Effector memory CD4-positive, alpha-beta T cell (primary cell): Measurements from ENCODE around the gene HLA-DOB.

Experiments
- DNase-seq, 3 donors: peaks; one replicate each; pipeline ENCODE4 v3.0.0-alpha.2; 2020
- H3K27ac ChIP-seq: 2 replicates; pipeline ENCODE4 v1.7.0; 2013; ENCODE audit warnings: mild to moderate bottlenecking, low read length, moderate library complexity; ENCODE audit not compliant: insufficient read depth, poor library complexity, severe bottlenecking
- H3K27me3 ChIP-seq: replicated peaks from 2 replicates; pipeline ENCODE4 v1.7.0; 2013; ENCODE audit warnings: mild to moderate bottlenecking, low read length; ENCODE audit not compliant: insufficient read depth, control insufficient read depth, poor library complexity, severe bottlenecking
- H3K36me3 ChIP-seq: 2 replicates; pipeline ENCODE4 v1.7.0; 2013; ENCODE audit warnings: mild to moderate bottlenecking, low read length, moderate library complexity; ENCODE audit not compliant: control insufficient read depth, insufficient read depth
- H3K4me1 ChIP-seq: 2 replicates; pipeline ENCODE4 v1.7.0; 2013; ENCODE audit warnings: low read length, mild to moderate bottlenecking; ENCODE audit not compliant: control insufficient read depth, insufficient read depth, poor library complexity, severe bottlenecking
- H3K4me3 ChIP-seq: 2 replicates; pipeline ENCODE4 v1.7.0; 2013; ENCODE audit warnings: low read length, low read depth, mild to moderate bottlenecking; ENCODE audit not compliant: insufficient read depth, poor library complexity, severe bottlenecking
- H3K9me3 ChIP-seq: 2 replicates; pipeline ENCODE4 v1.7.0; 2013; ENCODE audit warnings: mild to moderate bottlenecking, low read length, moderate library complexity; ENCODE audit not compliant: control insufficient read depth

The HLA-DOB gene

GRCh38 chr6:32853541-32854375 is 37.0 kb upstream of the HLA-DOB start, which contains the start of the genes PSMB9 and TAP1:
Gene PSMB9 (plus strand): TSS chr6:32854192. CDS start chr6:32854230, 38 bp downstream.
Gene TAP1 (minus strand): TSS chr6:32853704. CDS start chr6:32853636, 68 bp downstream.
- H3K36me3 ChIP-seq = peaks cover 38% of the 10 kb centered on the region
- H3K9me3 ChIP-seq = no peaks in the 10 kb centered on the region
- DNase-seq = peak; percentile 90 to 93 (median 92)
- peaks cover 46% of the 10 kb centered on the region for H3K4me1 ChIP-seq
- peak within 1 kb of the TSS; percentile 95 for H3K4me3 ChIP-seq
- no peaks in the 10 kb centered on the region for H3K27me3 ChIP-seq
- H3K27ac ChIP-seq = peak within 1 kb of the TSS; percentile 100

- peaks cover 38% of the 10 kb centered on the region for H3K36me3 ChIP-seq
- DNase-seq = peak; percentile 43 to 54 (median 49)
- H3K27me3 ChIP-seq = no peaks in the 10 kb centered on the region
- H3K9me3 ChIP-seq = no peaks in the 10 kb centered on the region
- H3K4me3 ChIP-seq = peak overlapping the region; percentile 95
- H3K27ac ChIP-seq = peak overlapping the region; percentile 100
- H3K4me1 ChIP-seq = peaks cover 53% of the 10 kb centered on the region
Measured at GRCh38 chr6:32852844-32853540, 36.2 kb upstream of the HLA-DOB start.

DNA sequence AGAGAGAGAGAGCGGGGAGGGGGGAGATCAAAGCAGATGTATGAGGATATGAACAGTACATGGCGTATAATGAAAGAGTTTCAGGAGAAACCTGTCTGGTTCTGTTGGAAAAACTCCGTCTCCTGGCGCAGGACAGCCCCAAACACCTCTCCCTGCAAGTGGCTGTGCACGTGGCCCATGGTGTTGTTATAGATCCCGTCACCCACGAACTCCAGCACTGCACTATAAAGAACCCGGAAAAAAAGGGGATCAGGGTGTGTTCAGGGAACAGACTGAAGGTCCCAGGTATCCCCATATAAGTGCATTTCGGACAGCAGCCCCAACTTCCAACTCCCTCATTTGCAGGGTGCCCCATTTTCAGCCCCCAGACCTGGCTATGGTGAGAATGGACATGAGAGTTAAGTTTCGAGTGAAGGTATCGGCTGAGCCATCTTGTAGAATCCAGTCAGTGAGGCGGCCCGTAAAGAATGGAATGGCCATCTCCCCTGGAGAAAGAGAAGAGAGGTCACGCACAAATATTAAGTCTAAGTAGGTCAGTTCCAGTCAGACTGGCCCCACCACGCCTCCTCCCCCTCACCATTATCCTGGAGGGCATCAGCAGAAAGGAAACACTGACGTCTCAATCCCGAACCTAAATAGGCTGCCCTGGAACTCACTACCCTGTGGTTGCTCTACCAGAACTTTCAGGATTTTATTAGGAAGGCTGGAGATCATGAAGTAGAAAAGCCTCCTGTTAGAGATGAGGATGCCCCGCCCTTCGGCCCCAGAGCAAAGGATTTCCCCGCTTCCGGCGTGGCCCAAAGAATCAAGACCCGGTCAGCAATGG is 35.4 kb upstream of the HLA-DOB start:
- DNase-seq = peak in 1 of 3 donors; percentile 24
- Histone ChIP-seq H3K27me3 (no peaks in the 10 kb centered on the region), H3K9me3 (no peaks in the 10 kb centered on the region), H3K27ac (peak overlapping the region; percentile 100), H3K4me3 (peak overlapping the region; percentile 95), H3K36me3 (peaks cover 38% of the 10 kb centered on the region), H3K4me1 (peaks cover 61% of the 10 kb centered on the region)

- peaks cover 69% of the 10 kb centered on the region for H3K4me1 ChIP-seq
- no peaks in the 10 kb centered on the region for H3K27me3 ChIP-seq
- no peaks in the 10 kb centered on the region for H3K9me3 ChIP-seq
- H3K4me3 ChIP-seq = peak overlapping the region; percentile 95
- peak overlapping the region; percentile 100 for H3K27ac ChIP-seq
- H3K36me3 ChIP-seq = peaks cover 47% of the 10 kb centered on the region
- DNase-seq = no peak
Measured at GRCh38 chr6:32851025-32851424, 34.2 kb upstream of the HLA-DOB start.

DNA sequence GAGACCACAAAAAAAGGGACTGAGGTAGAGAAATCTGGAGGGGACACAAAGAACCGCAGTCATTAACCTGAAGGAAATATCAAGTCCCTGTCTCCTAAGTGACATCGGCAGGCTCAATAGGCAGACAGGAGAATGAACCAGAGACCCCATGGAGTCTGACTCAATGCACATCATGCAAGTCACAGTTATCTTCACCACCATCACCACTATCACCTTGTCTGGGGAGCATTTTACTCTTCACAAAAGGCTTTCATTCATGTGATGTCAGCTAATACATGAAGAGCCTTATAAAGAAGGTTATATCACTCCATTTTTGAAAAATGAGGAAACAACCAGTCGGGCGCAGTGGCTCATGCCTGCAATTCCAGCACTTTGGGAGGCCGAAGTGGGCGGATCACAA is 32.3 kb upstream of the HLA-DOB start:
- H3K27ac ChIP-seq = peak overlapping the region; percentile 3
- H3K9me3 ChIP-seq = no peaks in the 10 kb centered on the region
- no peak for DNase-seq
- H3K4me3 ChIP-seq = no peak overlapping the region
- no peaks in the 10 kb centered on the region for H3K27me3 ChIP-seq
- peaks cover 71% of the 10 kb centered on the region for H3K4me1 ChIP-seq
- H3K36me3 ChIP-seq = peaks cover 48% of the 10 kb centered on the region

- H3K9me3 ChIP-seq = no peaks in the 10 kb centered on the region
- H3K4me3 ChIP-seq = no peak overlapping the region
- no peaks in the 10 kb centered on the region for H3K27me3 ChIP-seq
- DNase-seq = no peak
- H3K27ac ChIP-seq = peak overlapping the region; percentile 12
- peaks cover 48% of the 10 kb centered on the region for H3K36me3 ChIP-seq
- peaks cover 77% of the 10 kb centered on the region for H3K4me1 ChIP-seq
Measured at GRCh38 chr6:32847795-32848194, 31.0 kb upstream of the HLA-DOB start.

GRCh38 chr6:32847004-32847403 is 30.2 kb upstream of the HLA-DOB start:
- Histone ChIP-seq H3K27ac (peak overlapping the region; percentile 96), H3K36me3 (peaks cover 52% of the 10 kb centered on the region), H3K9me3 (no peaks in the 10 kb centered on the region), H3K4me3 (peak overlapping the region; percentile 1), H3K27me3 (no peaks in the 10 kb centered on the region), H3K4me1 (peaks cover 79% of the 10 kb centered on the region)
- DNase-seq = no peak

DNA sequence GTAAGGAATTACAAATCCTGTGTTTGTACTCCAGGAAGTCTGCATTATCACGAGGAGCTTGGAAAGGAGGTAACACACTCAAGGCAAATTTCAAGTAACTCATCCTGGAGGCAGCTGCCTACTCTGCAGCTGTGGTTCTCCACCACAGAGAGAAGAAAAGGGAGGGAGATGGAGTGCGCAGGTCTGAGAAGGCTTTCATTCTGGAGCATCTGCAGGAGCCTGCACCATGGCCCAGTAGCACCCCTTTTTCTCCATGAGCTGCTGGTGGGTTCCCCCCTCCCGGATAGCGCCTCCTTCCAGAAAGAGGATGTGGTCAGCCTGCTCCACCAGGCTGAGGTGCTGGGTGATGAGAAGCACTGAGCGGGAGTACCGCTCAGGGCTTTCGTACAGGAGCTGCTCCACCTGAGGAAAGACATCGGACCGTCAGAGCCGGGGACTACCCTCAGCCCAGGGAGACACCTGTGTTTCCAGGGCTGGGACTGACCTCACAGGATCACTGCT is 28.6 kb upstream of the HLA-DOB start:
- peak; percentile 21 to 36 (median 34) for DNase-seq
- H3K36me3 ChIP-seq = peaks cover 54% of the 10 kb centered on the region
- no peaks in the 10 kb centered on the region for H3K9me3 ChIP-seq
- no peaks in the 10 kb centered on the region for H3K27me3 ChIP-seq
- H3K4me1 ChIP-seq = peaks cover 79% of the 10 kb centered on the region
- H3K27ac ChIP-seq = peak overlapping the region; percentile 96
- peak overlapping the region; percentile 89 for H3K4me3 ChIP-seq

DNA sequence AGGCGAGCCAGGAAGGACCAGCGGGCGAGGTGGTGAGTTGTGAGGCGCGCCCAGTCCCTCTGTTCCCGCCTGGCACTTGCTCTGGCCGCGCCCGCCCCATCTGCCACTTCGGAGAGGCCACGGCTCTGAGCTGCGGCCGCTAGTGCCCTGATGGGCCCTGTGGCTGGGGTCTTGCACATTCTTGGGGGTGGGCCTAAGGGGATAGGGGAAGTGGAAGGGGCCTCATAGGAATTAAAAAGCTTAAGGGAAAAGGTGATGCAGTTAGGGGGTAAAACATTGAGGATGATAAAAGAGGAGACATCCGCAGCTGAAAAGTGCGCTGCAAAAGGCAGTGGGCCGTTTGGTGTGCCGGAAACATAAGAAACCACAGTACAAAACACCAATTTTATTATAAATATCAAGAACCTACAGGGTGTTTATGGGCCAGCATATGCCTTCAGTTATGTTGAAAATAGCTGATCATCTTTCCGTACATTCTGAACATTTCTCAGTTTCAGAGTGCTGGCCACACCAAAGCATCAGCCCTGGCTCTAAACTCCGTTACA is 28.1 kb upstream of the HLA-DOB start:
- no peak for DNase-seq
- peak overlapping the region; percentile 96 for H3K27ac ChIP-seq
- no peaks in the 10 kb centered on the region for H3K9me3 ChIP-seq
- H3K36me3 ChIP-seq = peaks cover 48% of the 10 kb centered on the region
- no peaks in the 10 kb centered on the region for H3K27me3 ChIP-seq
- peak overlapping the region; percentile 89 for H3K4me3 ChIP-seq
- H3K4me1 ChIP-seq = peaks cover 78% of the 10 kb centered on the region
